ENCODE measurements around the gene GRAMD1A.

DNA sequence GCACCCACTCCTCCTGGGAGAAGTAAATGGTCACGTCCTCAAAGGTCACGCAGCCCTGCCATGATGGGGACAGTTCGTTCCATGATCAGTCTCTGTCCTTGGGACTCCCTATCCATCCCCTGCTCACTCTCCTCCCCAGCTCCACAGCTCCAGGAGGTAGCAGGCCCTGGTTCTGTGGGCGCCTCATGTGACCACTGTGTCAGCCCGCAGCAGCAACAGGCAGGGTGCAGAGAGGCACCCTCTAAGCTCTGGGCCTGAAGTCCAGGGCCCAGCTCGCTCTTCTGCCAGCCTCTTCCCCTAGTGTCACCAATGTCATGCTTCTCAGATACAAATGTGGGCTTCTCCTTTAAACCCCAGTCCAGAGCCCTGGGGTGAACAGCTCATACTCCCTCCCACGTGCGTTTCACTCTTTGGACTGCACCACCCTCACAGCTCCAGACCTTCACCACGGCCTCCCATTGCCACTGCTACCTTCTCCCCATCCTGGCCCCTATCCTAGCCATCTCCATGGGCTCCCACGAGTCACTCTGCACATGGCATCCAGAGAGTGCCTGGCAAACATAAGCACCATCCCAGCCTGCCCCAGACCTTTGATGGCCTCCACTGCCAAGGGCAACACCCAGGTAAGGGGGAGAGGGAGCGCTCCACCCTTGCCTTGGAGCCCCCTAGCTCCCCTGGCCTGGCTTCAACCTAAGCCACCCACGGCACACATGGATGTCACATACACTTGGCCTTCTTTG is 39.0 kb upstream of the GRAMD1A start:
- TF ChIP-seq, protein P1, sequence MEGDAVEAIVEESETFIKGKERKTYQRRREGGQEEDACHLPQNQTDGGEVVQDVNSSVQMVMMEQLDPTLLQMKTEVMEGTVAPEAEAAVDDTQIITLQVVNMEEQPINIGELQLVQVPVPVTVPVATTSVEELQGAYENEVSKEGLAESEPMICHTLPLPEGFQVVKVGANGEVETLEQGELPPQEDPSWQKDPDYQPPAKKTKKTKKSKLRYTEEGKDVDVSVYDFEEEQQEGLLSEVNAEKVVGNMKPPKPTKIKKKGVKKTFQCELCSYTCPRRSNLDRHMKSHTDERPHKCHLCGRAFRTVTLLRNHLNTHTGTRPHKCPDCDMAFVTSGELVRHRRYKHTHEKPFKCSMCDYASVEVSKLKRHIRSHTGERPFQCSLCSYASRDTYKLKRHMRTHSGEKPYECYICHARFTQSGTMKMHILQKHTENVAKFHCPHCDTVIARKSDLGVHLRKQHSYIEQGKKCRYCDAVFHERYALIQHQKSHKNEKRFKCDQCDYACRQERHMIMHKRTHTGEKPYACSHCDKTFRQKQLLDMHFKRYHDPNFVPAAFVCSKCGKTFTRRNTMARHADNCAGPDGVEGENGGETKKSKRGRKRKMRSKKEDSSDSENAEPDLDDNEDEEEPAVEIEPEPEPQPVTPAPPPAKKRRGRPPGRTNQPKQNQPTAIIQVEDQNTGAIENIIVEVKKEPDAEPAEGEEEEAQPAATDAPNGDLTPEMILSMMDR (conservative IDR thresholded peaks at IDR 0.05; ENCODE audit: low read length): no peak
- no peak for TF ChIP-seq EZH2phosphoT487 (IDR thresholded peaks at IDR 0.05; ENCODE audit: borderline replicate concordance)
